Right atrium auricular region (tissue), 2 donors: ENCODE measurements around the gene CRYBB1. TPM values are rescaled to one million over a fixed set of nuclear protein-coding genes. Genes with fewer than 3 reads are reported as not detected.
"Not testable (repeated sequence)": the region's sequence is repeated elsewhere in the genome, so short reads cannot be mapped to it uniquely, and the experiment has no call there.

ENCODE experiments used
- DNase-seq: peaks from one replicate; pipeline ENCODE4 v3.0.0-alpha.2; 2019; ENCODE audit warnings: low spot score
- H3K27ac ChIP-seq, 2 donors: fragments of 200-600 bp; sonication (generic); 1 replicate in 1 of 2; 2 replicates in 1 of 2; pipeline ENCODE4 v1.5.1; 2016 to 2019
- H3K27me3 ChIP-seq, 2 donors: fragments of 200-600 bp; sonication (generic); one replicate each; pipeline versions ENCODE4 v1.5.1 to v1.6.0; 2017 to 2019
- H3K36me3 ChIP-seq: fragments of 200-600 bp; sonication (generic); one replicate; pipeline ENCODE4 v1.5.1; 2016
- H3K4me1 ChIP-seq, 2 donors: fragments of 200-600 bp; sonication (generic); one replicate each; pipeline versions ENCODE4 v1.5.1 to v1.6.0; 2017 to 2019
- H3K4me3 ChIP-seq, 2 donors: fragments of 200-600 bp; sonication (generic); 1 replicate in 1 of 2; 2 replicates in 1 of 2; pipeline ENCODE4 v1.5.1; 2017 to 2019; ENCODE audit warnings: mild to moderate bottlenecking in 1 of 2, moderate library complexity in 1 of 2
- H3K9me3 ChIP-seq, 2 donors: fragments of 200-600 bp; sonication (generic); one replicate each; pipeline ENCODE4 v1.5.1; 2019
- total RNA-seq, 2 donors: library from RNA; depleted of rRNA; stranded (reverse); fragments of >200 nt; gene quantifications; one replicate each; pipeline ENCODE4 v1.1.0, GENCODE V29; 2016
- TF ChIP-seq, protein P1 (sequence below), 2 donors: fragments of 200-600 bp; sonication (generic); IDR thresholded peaks; one replicate each; pipeline ENCODE4 v1.5.1; 2019; ENCODE audit warnings: antibody characterized with exemption in 2 of 2

Gene CRYBB1
- total RNA-seq, 2 donors from 2014 or later, result 0.79 to 1.7 TPM

DNA sequence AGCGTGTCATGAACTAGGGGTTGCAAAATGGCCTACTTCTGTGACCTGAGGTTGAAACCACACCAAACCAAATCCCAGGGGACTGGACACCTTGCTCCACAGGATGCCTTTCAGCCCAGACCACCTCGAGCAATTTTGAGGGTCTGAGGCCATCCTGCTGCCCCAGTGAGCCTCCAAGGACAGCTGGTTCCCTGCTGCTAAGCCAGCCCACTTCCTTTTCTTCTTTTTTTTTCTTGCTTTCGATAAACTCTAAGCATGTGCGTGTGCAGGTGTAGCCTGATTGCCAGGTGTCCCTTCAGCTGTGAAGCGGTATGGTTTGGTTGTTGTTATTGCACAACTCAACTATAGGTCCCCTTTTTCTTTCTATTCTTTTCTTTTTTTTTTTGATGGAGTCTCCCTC is 2.7 kb downstream of the CRYBB1 start:
- Histone ChIP-seq H3K27ac (no peak overlapping the region), H3K4me1 (peaks cover 0 to 8% of the 10 kb centered on the region in 2 donors), H3K4me3 (no peak overlapping the region), H3K27me3 (no peaks in the 10 kb centered on the region), H3K9me3 (no peaks in the 10 kb centered on the region), H3K36me3 (no peaks in the 10 kb centered on the region)
- no peak for DNase-seq
- TF ChIP-seq, protein P1, sequence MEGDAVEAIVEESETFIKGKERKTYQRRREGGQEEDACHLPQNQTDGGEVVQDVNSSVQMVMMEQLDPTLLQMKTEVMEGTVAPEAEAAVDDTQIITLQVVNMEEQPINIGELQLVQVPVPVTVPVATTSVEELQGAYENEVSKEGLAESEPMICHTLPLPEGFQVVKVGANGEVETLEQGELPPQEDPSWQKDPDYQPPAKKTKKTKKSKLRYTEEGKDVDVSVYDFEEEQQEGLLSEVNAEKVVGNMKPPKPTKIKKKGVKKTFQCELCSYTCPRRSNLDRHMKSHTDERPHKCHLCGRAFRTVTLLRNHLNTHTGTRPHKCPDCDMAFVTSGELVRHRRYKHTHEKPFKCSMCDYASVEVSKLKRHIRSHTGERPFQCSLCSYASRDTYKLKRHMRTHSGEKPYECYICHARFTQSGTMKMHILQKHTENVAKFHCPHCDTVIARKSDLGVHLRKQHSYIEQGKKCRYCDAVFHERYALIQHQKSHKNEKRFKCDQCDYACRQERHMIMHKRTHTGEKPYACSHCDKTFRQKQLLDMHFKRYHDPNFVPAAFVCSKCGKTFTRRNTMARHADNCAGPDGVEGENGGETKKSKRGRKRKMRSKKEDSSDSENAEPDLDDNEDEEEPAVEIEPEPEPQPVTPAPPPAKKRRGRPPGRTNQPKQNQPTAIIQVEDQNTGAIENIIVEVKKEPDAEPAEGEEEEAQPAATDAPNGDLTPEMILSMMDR (IDR thresholded peaks at IDR 0.05), result no peak

DNA sequence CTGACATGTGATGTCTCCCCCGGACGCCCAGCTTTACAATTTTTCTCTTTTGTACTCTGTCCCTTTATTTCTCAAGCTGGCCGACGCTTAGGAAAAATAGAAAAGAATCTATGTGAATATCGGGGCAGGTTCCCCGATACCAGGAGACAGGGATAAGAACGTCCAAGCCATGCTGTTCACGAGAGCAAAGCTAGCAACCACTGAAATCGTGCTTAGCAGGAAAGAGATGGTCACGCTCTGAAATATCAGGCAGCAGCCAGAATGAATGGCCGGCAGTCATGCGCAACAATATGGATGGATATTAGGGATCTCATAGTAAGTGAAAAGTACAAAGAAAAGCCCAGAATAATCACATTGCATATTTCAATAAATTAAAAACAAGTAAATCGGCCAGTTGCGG is 3.5 kb downstream of the CRYBB1 start:
- H3K27me3 ChIP-seq, result no peaks in the 10 kb centered on the region
- TF ChIP-seq, protein P1 (IDR thresholded peaks at IDR 0.05), result no peak
- H3K4me1 ChIP-seq, result peaks cover 0 to 8% of the 10 kb centered on the region in 2 donors

DNA sequence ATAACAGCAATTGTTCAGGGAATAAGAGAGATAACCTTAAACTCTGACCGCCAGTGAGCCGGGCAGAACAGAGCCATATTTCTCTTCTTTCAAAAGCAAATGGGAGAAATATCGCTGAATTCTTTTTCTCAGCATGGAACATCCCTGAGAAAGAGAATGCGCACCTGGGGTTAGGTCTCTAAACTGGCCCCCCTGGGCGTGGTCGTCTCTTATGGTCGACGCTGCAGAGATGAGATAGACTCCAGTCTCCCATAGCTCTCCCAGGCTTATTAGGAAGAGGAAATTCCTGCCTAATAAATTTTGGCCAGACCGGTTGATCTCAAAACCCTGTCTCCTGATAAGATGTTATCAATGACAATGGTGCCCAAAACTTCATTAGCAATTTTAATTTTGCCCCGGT is 4.1 kb downstream of the CRYBB1 start:
- not testable (repeated sequence) for H3K27ac ChIP-seq, H3K4me3 ChIP-seq, H3K4me1 ChIP-seq, H3K36me3 ChIP-seq, H3K27me3 ChIP-seq, DNase-seq, H3K9me3 ChIP-seq

More for the DNA sequence above, 3.5 kb downstream of the CRYBB1 start:
- Histone ChIP-seq H3K9me3 (no peaks in the 10 kb centered on the region), H3K36me3 (no peaks in the 10 kb centered on the region), H3K4me3 (no peak overlapping the region), H3K27ac (no peak overlapping the region)
- DNase-seq, result no peak

DNA sequence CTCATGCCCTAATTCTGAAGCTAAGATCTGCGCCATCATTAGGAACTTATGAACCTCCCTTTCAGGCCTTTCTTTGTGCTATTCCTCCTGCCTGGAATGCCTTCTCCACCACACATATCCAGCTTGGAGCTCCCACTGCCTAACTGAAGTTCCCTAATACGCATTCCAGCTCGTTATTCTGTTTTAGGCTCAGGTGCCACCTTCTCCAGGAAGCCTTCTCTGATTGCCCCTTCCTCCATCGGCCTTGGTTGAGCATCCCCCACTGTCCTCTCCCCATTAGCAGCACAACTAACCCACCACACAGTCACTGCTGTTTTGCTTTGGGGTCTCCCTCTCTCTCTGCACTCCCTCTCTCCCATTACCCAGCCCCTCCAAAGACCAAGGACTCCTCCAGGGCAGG is 5.2 kb downstream of the CRYBB1 start:
- no peaks in the 10 kb centered on the region for H3K9me3 ChIP-seq
- H3K4me3 ChIP-seq, result no peak overlapping the region
- H3K36me3 ChIP-seq, result no peaks in the 10 kb centered on the region
- TF ChIP-seq, protein P1 (IDR thresholded peaks at IDR 0.05), result no peak
- no peaks in the 10 kb centered on the region for H3K4me1 ChIP-seq
- no peaks in the 10 kb centered on the region for H3K27me3 ChIP-seq
- no peak overlapping the region for H3K27ac ChIP-seq
- DNase-seq, result no peak

DNA sequence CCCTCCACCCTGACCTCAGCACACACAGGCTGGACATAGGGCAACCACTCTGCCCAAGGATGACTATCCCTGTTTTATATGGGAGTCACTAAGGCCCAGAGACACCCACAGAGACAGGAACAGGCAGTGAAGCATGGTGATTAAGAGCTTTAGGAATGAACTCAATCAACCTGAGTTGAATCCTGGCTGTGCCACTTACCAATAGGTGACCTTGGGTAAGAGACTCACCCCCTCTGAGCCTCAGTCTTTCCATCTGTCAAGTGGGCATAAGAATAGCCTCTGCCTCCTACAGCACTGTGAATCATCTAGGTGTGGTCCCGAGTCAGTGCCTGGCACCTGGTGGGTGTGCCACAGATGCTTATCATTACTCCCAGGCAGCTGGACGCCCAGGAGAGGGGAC is 6.8 kb downstream of the CRYBB1 start:
- no peaks in the 10 kb centered on the region for H3K36me3 ChIP-seq
- no peak overlapping the region for H3K27ac ChIP-seq
- no peaks in the 10 kb centered on the region for H3K27me3 ChIP-seq
- H3K4me1 ChIP-seq, result no peaks in the 10 kb centered on the region
- no peak for DNase-seq
- H3K4me3 ChIP-seq, result no peak overlapping the region
- no peaks in the 10 kb centered on the region for H3K9me3 ChIP-seq
- TF ChIP-seq, protein P1 (IDR thresholded peaks at IDR 0.05), result no peak

DNA sequence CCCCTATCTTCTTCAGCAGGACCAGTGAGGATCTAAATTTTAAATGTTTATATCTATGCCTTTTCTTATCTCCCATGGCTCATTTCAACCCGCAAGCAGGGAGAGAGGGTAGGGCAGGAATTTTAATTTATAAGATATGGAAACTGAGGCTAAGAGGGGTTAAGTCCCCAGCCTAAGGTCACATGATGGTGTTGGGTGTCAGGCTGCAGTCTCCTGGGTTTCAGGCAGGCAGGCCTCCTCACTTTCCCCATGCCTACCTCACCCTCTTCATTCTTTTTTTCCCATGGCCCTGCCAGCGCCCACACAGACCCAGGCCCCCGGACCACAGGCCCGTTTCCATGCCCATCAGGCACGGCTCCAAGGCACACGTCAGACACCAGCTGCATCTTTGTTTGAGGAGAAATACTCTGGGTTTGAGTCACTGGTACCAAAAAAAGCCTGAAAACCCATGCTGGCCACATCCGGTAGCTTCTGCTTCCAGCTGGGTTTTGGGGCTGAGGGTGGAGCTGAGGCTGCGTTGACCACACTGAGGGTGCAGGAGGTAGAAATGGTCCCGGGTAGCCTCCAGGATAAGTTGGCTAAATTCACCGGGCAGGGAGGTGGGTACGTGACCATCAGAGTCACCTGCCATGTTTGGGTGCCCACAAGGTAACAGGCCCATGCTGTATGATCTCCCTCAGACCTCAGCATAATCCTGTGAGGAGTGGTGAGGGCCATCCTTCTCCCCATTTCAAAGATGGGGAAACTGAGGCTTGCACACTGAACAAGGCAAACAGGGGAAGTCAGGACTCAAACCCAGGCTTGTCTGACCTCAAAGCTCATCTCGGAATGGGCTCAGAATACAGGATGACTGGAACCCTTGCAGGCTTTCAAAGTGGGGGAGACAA is 7.5 kb downstream of the CRYBB1 start:
- no peak for DNase-seq
- no peak overlapping the region for H3K27ac ChIP-seq

More for the DNA sequence above, 7.5 kb downstream of the CRYBB1 start:
- Histone ChIP-seq H3K4me1 (no peaks in the 10 kb centered on the region), H3K4me3 (no peak overlapping the region), H3K36me3 (no peaks in the 10 kb centered on the region), H3K27me3 (no peaks in the 10 kb centered on the region), H3K9me3 (no peaks in the 10 kb centered on the region)
- TF ChIP-seq, protein P1 (IDR thresholded peaks at IDR 0.05), result no peak
